Retinal pigment epithelial cell (primary cell): ENCODE results near the gene CAPZA1.

Experiments
- DNase-seq: peaks from one replicate; pipeline ENCODE4 v3.0.0-alpha.2; 2010; ENCODE audit warnings: low read depth
- H3K4me3 ChIP-seq: 2 replicates; pipeline ENCODE4 v1.5.1; 2011; ENCODE audit warnings: mild to moderate bottlenecking, low read length, control low read depth, moderate library complexity
- TF ChIP-seq, protein P1 (sequence below): conservative IDR thresholded peaks from 2 replicates; pipeline ENCODE4 v1.5.1; 2011; ENCODE audit warnings: low read depth, low read length, control low read depth, inconsistent platforms

The CAPZA1 gene

GRCh38 chr1:112720800-112721199 is 101.2 kb downstream of the CAPZA1 start:
- H3K4me3 ChIP-seq: no peak overlapping the region
- no peak for DNase-seq
- TF ChIP-seq, protein P1, sequence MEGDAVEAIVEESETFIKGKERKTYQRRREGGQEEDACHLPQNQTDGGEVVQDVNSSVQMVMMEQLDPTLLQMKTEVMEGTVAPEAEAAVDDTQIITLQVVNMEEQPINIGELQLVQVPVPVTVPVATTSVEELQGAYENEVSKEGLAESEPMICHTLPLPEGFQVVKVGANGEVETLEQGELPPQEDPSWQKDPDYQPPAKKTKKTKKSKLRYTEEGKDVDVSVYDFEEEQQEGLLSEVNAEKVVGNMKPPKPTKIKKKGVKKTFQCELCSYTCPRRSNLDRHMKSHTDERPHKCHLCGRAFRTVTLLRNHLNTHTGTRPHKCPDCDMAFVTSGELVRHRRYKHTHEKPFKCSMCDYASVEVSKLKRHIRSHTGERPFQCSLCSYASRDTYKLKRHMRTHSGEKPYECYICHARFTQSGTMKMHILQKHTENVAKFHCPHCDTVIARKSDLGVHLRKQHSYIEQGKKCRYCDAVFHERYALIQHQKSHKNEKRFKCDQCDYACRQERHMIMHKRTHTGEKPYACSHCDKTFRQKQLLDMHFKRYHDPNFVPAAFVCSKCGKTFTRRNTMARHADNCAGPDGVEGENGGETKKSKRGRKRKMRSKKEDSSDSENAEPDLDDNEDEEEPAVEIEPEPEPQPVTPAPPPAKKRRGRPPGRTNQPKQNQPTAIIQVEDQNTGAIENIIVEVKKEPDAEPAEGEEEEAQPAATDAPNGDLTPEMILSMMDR: no peak
